GM12873 (cell line): ENCODE data around the gene TMPRSS3.

Source experiments
- CTCF ChIP-seq: IDR thresholded peaks from 2 replicates; pipeline ENCODE4 v1.5.1; 2012; ENCODE audit warnings: low read depth, mild to moderate bottlenecking, moderate library complexity, low read length, control low read depth; ENCODE audit not compliant: insufficient read depth; ENCODE audit errors: missing control alignments

Gene TMPRSS3

GRCh38 chr21:42439284-42440186 is 43.7 kb upstream of the TMPRSS3 start:
- TF ChIP-seq CTCF, result no peak

- no peak for TF ChIP-seq CTCF
Measured at GRCh38 chr21:42438316-42439205, 42.7 kb upstream of the TMPRSS3 start.

GRCh38 chr21:42437786-42438185 is 41.9 kb upstream of the TMPRSS3 start:
- TF ChIP-seq CTCF, result no peak

- no peak for TF ChIP-seq CTCF
Measured at GRCh38 chr21:42436914-42437313, 41.1 kb upstream of the TMPRSS3 start.

GRCh38 chr21:42435833-42436232 is 40.0 kb upstream of the TMPRSS3 start:
- no peak for TF ChIP-seq CTCF

- TF ChIP-seq CTCF, result no peak
Measured at GRCh38 chr21:42435401-42435800, 39.5 kb upstream of the TMPRSS3 start.

- no peak for TF ChIP-seq CTCF
Measured at GRCh38 chr21:42434884-42435283, 39.0 kb upstream of the TMPRSS3 start.
